HK-2 (cell line): ENCODE measurements around the gene IL1RL1.

Source experiments
- DNase-seq: peaks from one replicate; pipeline ENCODE4 v3.0.0-alpha.2; 2018; ENCODE audit not compliant: unreplicated experiment

Gene IL1RL1

DNA sequence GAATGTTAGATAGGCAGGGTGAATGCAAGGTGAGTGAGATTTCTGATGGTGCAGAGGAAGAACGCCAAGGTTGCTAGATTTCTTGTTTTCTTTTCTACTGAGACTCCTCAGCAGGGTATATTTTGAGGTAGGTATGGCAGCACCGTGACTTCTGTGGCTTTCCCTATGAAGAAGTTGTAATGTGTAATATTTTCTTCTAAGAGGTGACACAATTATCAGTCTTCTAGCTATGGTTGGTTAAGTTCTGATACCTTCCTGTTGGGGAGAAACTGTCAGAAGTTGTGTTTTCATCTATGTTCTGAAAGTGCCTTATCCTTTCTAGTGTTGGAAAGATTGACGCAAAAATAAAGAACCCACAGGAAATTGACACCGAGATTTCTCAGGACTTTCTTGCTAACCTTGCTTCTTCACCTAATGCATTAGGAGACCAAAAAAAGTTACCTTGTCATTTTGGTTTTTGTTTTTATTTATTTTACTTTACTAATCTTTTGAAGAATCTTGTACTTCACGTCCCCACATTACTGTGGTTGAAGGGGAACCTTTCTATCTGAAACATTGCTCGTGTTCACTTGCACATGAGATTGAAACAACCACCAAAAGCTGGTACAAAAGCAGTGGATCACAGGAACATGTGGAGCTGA lies 56.1 kb downstream of the IL1RL1 start:
- no peak for DNase-seq

DNA sequence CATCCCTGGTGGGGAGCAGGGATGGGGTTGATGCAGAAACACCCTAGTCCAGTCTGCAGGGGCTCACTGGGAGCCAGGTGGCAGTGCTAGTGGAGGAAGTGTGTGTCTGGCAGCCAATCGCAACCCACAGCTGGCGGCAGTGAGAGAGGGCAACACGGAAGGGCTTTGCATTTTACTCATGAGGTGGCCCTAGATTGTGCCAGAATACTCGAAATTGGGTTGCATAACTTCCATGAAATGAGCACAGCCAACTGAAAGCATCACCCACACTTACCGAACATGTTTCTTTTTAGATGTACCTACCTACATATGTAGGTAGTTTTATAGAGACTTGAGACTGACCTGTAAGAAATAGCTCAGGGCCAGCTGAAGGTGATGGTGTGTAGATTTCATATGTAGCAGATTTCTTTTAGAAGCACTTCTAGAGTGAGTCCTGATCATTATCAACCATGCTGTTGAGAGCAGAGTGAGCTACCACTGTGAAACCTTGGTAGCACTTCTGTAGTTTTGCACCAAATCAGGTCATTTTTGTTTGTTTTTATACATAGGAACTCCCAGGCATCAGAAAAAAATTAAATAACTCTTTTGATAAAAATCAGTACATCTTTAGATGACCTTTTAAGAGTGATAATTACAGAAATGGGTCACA lies 57.2 kb downstream of the IL1RL1 start:
- DNase-seq, result no peak

DNA sequence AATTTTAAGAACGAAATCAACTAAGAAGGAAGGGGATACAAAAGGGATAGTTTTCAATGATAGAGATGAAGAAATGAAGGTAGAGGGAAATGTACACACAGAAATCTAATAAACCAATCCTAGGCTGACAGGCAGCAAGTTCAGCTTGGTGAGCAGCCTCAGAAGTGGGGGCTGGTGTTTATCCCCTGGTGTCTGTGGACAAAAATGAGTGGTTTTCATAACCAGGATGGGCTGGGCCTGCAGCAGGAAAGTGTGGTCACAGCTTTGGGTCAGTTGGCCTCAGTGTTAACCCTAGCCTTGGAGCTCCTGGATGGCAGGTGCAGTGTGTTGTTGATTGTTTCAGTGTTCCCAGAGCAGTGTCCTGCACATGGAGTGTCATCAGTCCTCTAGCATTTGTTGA lies 58.5 kb downstream of the IL1RL1 start:
- no peak for DNase-seq

DNA sequence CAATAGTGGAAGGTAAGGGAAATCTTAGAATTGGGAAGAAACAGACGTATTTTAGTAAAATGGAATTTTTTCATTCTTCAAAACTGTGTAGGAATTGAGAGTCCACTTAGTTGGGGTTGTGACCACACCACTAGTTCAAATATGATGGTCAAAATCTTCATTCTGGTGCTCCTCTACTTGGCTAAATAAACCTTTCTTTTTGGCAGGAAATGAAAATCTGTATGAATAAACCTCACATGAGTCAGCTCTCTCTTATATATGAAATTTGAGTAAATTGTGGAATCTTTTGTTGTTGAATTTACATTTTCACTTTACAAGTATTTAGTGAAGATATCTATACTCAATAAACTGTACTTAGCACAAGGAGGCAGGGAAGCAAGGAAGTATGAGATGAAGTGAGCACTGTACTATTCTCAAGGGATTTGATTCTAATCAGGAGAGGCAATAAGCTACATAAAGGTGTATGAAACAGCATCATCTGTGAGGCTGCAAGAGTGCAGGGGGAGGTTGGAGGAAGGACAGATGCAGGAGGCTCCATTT lies 64.8 kb downstream of the IL1RL1 start:
- DNase-seq, result no peak

DNA sequence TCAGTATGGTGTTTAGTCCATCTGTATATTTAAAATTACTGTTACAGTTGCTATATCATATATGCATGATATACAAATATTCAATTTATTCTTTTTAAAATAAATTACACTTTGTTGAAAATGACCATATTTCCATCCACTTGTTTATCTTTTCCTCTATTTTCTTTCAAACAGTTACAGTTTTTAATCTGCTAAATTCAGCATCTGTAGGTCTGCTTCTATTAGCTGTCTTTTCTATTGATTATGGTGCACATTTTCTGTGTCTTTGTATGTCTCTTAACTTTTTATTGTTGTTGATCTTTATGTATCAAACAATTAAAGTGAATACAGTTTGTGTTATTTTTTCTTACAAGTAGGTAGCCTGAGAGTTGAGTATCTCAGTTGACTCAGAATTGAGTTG lies 72.4 kb downstream of the IL1RL1 start:
- no peak for DNase-seq

DNA sequence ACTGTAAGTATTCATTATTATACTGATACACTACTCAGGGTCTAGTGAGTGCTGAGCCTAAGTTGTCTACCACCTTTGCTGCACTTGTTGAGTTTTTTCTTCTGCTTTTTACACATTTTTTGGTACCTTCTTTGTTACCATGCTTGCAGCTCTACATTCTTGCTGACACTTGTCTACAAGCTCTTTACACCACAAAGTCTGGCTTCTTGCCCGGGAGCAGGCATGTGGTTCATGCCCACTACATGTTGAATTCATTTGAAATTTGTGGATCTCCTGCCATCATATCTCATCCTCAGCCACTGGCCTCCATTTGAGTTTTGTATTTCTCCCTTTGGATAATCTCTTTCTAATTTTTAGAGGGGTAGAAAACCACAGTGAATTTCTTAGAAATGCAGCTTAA lies 74.2 kb downstream of the IL1RL1 start:
- no peak for DNase-seq

DNA sequence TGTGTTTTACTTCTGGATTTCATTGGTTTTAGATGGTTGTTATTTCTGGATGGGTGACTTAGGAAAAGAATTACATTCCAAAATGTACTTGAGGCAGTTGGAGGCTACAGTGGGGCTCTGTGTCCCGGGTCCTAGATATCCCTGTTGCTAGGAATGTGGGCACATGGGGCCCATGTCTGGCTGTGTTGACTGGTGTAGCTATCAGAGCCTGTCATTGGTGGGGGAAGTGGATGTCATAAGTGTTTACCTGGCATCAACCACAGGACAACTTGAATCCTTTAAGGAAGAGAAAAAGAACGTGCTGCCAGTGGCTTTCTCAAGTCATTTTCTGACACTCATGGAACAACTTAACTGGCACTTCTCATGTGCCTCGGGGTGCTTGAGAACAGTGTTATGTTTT lies 74.6 kb downstream of the IL1RL1 start:
- no peak for DNase-seq

DNA sequence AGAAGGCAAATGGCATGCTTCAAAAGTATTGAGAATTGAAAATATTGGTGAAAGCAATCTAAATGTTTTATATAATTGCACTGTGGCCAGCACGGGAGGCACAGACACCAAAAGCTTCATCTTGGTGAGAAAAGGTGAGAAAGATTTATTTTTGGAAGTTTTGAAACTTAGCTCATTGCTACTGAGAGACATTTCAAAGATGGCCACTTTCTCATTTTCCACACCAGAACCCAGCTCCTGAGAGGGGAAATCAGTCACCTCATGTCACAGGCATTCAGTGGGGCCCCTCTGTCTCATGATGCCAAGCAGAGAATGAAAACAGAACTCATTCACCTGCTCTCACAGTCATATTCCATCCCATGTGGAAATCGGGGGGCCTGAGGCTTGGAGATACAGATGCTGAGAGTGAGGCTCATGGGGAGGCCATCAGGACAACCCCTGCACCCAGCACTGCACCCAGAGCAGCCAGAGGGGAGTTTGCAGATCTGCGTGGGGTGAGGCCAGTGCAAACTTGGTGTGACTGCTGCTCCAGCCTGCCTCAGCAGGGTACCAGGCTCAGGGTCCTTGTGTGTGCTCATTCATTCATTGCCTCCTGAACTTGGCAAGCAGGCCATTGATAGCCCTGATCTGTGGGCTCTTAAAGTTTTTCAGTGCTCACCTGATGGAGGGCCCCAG lies 75.6 kb downstream of the IL1RL1 start:
- DNase-seq, result no peak

DNA sequence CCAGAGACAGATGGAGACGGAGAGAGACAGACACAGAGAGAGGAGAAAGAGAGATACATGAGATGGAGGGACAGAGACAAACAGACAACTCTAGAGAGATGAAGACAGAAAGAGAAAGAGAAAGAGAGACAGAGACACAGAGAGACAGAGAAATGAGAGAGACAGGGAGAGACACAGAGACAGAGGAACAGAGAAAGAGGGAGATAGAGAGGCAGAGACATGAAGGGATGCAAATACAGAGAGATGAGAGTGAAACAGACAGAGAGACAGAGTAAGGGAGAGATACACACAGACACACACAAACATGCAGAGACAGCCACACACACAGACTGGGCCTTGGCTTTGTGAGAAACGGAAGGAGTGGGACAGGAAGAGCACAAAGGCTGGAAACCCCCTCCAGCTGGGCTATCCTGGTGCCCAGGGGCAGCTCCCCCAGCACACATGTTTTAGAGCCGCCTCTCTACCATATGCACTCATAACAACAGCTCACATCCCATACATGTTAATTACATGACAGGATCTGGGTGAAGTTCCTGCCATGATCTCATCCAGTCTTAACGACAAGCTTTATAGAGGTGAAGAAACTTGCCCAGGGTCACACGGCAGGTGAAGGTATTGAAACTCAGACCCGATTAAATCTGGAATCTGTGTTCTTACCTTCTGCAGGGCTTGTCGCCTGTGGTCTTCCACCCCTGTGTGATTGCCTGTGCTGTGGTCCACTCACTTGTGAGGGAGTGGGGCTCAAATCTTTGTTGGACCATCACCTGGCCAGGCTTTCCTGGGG lies 76.6 kb downstream of the IL1RL1 start:
- DNase-seq, result no peak

DNA sequence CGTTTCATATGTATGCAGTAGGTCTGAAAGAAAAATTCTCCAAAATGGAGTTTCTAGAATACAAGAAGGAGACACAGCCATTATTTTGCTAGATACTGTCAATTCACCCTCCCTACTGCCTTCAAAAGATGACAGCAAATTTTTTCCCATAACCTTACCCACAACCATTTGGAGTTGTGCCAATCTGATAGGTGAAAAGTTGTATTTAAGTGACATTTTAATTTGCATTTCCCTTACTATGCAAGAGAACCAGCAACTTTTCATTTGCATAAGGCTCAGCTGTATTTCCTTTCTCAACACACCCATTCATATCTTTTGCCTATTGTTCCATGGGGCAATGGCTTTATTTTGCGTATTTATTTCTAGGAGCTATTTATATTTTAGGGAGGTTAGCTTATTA lies 80.2 kb downstream of the IL1RL1 start:
- DNase-seq, result no peak

DNA sequence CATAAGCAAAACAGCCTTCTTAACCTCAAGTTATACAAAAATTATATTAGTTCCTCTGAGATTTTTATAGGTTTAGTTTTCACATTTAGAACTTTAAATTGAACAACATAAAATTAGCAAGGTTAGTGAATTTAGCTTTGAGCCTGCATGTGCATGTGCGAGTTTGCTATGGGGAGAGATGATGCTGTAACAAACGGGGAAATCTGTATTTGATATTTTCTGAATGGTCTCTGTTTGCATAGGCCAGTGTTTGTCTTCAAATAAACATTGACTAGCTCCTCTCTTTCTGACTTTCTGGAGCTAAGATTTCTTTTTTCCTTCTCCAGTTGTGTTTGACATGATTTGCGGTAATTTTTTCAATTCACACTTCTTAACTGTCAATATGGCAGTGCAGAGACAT lies 80.7 kb downstream of the IL1RL1 start:
- DNase-seq, result no peak

DNA sequence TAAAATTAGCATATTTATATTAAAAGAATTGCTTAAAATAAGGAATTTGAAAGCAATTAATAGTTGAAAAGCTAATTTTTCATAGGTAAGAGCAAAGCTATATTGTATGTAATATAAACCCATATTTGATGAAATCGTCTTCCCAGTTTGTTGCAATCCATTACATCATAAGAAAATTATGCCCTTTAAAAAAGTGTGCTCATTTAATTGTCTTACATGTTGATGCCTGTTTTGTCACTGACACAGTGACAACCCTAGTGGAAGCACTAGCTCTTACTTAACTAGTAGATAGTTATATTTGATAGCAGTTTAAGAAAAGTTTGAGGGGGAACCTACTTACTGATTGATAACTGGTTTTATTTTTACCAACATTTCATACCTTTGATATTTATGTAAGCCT lies 81.6 kb downstream of the IL1RL1 start:
- DNase-seq, result no peak

DNA sequence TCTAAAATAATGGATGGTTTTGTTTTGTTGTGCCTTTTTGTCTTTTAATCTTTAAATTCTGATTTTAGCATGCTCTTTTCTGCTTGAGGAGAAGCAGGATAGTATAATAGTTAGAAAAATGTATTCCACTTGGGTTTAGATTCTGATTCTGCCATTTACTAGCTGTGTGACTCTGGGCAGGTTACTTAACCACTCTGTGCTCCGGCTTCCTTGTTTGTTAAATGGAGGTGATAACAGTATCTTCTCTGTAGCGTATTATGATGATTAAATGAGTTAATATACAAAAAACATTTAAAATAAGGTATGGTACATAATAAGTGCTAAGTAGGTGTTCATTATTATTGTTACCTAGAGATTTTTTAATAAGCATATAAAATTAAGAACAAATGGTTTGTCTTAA lies 84.6 kb downstream of the IL1RL1 start:
- no peak for DNase-seq

DNA sequence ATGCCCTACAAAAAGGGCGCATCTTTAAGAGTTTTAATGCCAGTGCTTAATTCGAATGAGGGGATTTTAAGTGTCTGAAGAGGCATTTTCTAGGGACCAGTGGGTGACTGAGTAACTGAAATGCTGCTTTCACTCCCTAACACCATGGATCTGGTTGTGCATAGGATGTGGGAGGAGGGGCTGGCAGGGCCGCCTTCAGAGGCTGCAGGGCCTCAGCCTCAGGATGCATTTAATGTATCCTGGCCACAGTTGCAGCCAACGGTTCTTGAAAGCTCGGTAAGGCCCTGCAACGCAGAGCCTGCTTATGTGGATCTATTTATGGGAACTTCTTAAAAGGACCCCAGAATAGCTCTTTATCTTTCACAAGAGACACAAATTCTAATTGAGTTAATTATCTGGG lies 85.8 kb downstream of the IL1RL1 start:
- DNase-seq, result no peak

DNA sequence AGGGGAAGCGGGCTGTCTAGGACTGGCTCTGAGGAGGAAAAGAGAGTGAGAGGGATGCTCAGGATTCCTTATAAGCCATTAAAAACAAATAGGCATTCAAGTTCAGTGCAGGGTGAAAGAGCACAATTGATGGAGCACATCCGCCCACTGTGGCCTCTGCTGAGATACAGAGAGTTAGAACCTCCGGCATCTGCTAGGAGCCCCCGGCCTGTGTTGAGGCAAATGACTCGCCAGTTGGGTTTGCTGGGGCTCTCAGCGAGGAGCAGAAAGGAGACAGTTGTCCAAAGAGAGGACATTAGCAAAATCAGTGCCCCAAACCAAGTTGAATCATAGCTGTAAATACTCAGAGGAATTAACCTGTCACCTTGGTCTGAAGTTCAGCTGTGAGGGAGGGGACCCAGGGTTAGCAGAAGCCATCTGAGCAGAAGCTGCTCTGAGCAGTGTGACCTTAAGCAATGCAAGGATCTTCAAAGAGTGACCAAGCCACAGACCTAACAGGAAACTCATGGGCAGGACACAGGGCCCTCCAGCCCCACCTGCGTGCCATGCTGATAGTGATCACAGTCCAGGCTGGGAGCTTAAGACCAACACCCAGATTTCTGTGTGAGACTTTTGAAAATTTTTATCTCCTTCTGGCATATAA lies 88.3 kb downstream of the IL1RL1 start:
- DNase-seq, result no peak

DNA sequence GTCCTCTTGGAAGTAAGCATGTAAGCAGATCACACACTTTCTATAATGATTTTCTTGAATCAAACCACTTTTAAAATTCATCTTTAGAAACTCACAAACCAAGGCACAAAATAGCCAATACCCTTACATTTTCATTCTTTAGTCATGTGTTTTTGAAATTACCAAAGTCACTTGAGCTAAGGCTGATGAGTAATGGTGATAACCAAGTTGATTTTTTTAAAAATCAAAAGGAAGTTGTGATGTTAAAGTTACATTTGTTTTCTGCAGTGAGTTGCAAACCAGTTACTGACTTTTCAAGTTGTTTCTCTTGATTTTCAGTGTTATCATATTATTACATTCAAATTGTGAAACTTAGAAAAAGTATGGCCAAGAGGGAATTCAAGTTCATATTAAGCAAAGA lies 90.1 kb downstream of the IL1RL1 start:
- no peak for DNase-seq
